ENCODE data around the gene XPO1.

DNA sequence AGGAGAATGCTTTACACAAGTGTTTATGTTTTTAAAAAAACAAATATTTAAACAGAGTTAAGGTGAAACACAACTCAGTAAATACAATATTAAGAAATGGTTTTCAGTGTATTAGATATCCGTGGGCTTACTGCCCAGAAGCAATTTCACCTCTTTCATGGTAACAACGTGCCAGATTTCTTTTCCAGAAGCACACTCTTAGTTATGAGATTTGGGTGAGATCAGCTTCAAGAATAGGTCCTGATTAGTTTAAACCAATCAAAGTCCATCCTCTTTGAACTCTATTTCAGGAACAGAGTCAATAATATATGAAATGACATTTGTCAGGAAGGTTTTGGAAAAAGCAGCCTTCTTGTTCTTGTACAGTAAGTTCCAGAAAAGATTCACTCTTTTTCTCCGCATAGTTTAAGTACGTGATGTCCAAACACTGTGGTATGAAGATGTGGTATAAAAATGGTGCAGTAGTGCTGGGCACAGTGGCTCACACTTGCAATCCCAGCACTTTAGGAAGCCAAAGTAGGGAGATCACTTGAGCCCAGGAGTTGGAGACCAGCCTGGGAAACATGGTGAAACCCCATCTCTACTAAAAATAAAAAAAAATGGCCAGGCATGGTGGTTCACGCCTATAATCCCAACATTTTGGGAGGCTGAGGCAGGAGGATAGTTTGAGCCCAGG lies 81.9 kb downstream of the XPO1 start:
- TF ChIP-seq, protein P1, sequence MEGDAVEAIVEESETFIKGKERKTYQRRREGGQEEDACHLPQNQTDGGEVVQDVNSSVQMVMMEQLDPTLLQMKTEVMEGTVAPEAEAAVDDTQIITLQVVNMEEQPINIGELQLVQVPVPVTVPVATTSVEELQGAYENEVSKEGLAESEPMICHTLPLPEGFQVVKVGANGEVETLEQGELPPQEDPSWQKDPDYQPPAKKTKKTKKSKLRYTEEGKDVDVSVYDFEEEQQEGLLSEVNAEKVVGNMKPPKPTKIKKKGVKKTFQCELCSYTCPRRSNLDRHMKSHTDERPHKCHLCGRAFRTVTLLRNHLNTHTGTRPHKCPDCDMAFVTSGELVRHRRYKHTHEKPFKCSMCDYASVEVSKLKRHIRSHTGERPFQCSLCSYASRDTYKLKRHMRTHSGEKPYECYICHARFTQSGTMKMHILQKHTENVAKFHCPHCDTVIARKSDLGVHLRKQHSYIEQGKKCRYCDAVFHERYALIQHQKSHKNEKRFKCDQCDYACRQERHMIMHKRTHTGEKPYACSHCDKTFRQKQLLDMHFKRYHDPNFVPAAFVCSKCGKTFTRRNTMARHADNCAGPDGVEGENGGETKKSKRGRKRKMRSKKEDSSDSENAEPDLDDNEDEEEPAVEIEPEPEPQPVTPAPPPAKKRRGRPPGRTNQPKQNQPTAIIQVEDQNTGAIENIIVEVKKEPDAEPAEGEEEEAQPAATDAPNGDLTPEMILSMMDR (IDR thresholded peaks at IDR 0.05; ENCODE audit: low read depth, low read length, poor library complexity, severe bottlenecking) = no peak
- no peak for TF ChIP-seq EZH2phosphoT487 (IDR thresholded peaks at IDR 0.05; ENCODE audit: borderline replicate concordance, low read length)
